Mesenchymal stem cell (in vitro differentiated cells and primary cell): Measurements from ENCODE around the gene NAV2.

Source experiments
- DNase-seq: peaks from one replicate; pipeline ENCODE4 v3.0.0-alpha.2; 2013
- H2AFZ ChIP-seq: one replicate; pipeline ENCODE4 v1.6.1; 2013; ENCODE audit warnings: low read depth, mild to moderate bottlenecking, control low read depth, inconsistent platforms, low read length, moderate library complexity
- H2AK5ac ChIP-seq: 2 replicates; pipeline ENCODE4 v1.6.1; 2013; ENCODE audit warnings: low read length, moderate library complexity, mild to moderate bottlenecking, inconsistent platforms; ENCODE audit not compliant: severe bottlenecking
- H2BK120ac ChIP-seq: one replicate; pipeline ENCODE4 v1.6.1; 2013; ENCODE audit warnings: low read depth, mild to moderate bottlenecking, inconsistent platforms, low read length, moderate library complexity
- H2BK12ac ChIP-seq, 2 experiments: one replicate each; pipeline ENCODE4 v1.6.1; 2013; ENCODE audit warnings: inconsistent platforms in 2 of 2, low read length in 2 of 2, mild to moderate bottlenecking in 2 of 2, moderate library complexity in 2 of 2, control low read depth in 1 of 2
- H2BK15ac ChIP-seq: one replicate; pipeline ENCODE4 v1.6.1; 2013; ENCODE audit warnings: mild to moderate bottlenecking, low read depth, inconsistent platforms; ENCODE audit not compliant: poor library complexity, severe bottlenecking
- H2BK5ac ChIP-seq: 2 replicates; pipeline ENCODE4 v1.6.1; 2013; ENCODE audit warnings: low read depth, mild to moderate bottlenecking, low read length, control low read depth, inconsistent platforms; ENCODE audit not compliant: poor library complexity, severe bottlenecking
- H3K14ac ChIP-seq, 2 experiments: one replicate each; pipeline ENCODE4 v1.6.1; 2013; ENCODE audit warnings: inconsistent platforms in 2 of 2, low read length in 2 of 2, control low read depth in 1 of 2, mild to moderate bottlenecking in 1 of 2, moderate library complexity in 1 of 2
- H3K18ac ChIP-seq, 2 experiments: one replicate each; pipeline ENCODE4 v1.6.1; 2013; ENCODE audit warnings: inconsistent platforms in 2 of 2, low read length in 2 of 2, control low read depth in 1 of 2, low read depth in 1 of 2, mild to moderate bottlenecking in 1 of 2
- H3K23ac ChIP-seq, 2 experiments: one replicate each; pipeline ENCODE4 v1.6.1; 2013; ENCODE audit warnings: inconsistent platforms in 2 of 2, low read length in 2 of 2, mild to moderate bottlenecking in 2 of 2, moderate library complexity in 2 of 2, control low read depth in 1 of 2
- H3K27ac ChIP-seq: 2 replicates; pipeline ENCODE4 v1.5.1; 2013; ENCODE audit warnings: mild to moderate bottlenecking, moderate library complexity, low read length, control low read depth, inconsistent platforms; ENCODE audit not compliant: poor library complexity, severe bottlenecking
- H3K27me3 ChIP-seq, 2 experiments: 2 replicates each; pipeline versions ENCODE4 v1.6.1 to v1.7.0; 2013; ENCODE audit warnings: low read length in 2 of 2, mild to moderate bottlenecking in 2 of 2, moderate library complexity in 2 of 2, control low read depth in 1 of 2, inconsistent platforms in 1 of 2; ENCODE audit not compliant: control insufficient read depth in 1 of 2, insufficient read depth in 1 of 2
- H3K36me3 ChIP-seq, 2 experiments: 2 replicates each; pipeline versions ENCODE4 v1.6.1 to v1.7.0; 2013; ENCODE audit warnings: low read length in 2 of 2, control low read depth in 1 of 2, inconsistent platforms in 1 of 2, low read depth in 1 of 2, mild to moderate bottlenecking in 1 of 2; ENCODE audit not compliant: insufficient read depth in 2 of 2, control insufficient read depth in 1 of 2
- H3K4ac ChIP-seq, 2 experiments: one replicate each; pipeline ENCODE4 v1.6.1; 2013; ENCODE audit warnings: inconsistent platforms in 2 of 2, low read length in 2 of 2, mild to moderate bottlenecking in 2 of 2, moderate library complexity in 2 of 2, control low read depth in 1 of 2, low read depth in 1 of 2
- H3K4me1 ChIP-seq: 2 replicates; pipeline ENCODE4 v1.6.1; 2013; ENCODE audit warnings: low read depth, low read length, control low read depth; ENCODE audit not compliant: control insufficient read depth, insufficient read depth
- H3K4me2 ChIP-seq: 2 replicates; pipeline ENCODE4 v1.6.1; 2013; ENCODE audit warnings: low read length, mild to moderate bottlenecking, inconsistent platforms; ENCODE audit not compliant: poor library complexity, severe bottlenecking
- H3K4me3 ChIP-seq, 2 experiments: 2 replicates each; pipeline versions ENCODE4 v1.5.1 to v1.7.0; 2013; ENCODE audit warnings: low read length in 2 of 2, mild to moderate bottlenecking in 2 of 2, control low read depth in 1 of 2, low read depth in 1 of 2; ENCODE audit not compliant: insufficient read depth in 1 of 2
- H3K79me1 ChIP-seq: replicated peaks from 2 replicates; pipeline ENCODE4 v1.6.1; 2013; ENCODE audit warnings: mild to moderate bottlenecking, control low read depth, low read length, inconsistent platforms; ENCODE audit not compliant: poor library complexity, severe bottlenecking
- H3K9ac ChIP-seq: 2 replicates; pipeline ENCODE4 v1.7.0; 2013; ENCODE audit warnings: mild to moderate bottlenecking, low read length, moderate library complexity
- H3K9me3 ChIP-seq: 2 replicates; pipeline ENCODE4 v1.7.0; 2013; ENCODE audit warnings: mild to moderate bottlenecking, low read length; ENCODE audit not compliant: control insufficient read depth
- H4K8ac ChIP-seq: one replicate; pipeline ENCODE4 v1.6.1; 2013; ENCODE audit warnings: inconsistent platforms, mild to moderate bottlenecking, low read length, moderate library complexity
- H4K91ac ChIP-seq: one replicate; pipeline ENCODE4 v1.6.1; 2013; ENCODE audit warnings: mild to moderate bottlenecking, low read length, inconsistent platforms
- WGBS: methylation state at CpG from one replicate; pipeline ENCODE4 v1.1.7; 2013; ENCODE audit warnings: mixed read lengths; 5-methylcytosine and 5-hydroxymethylcytosine counted together

Gene NAV2

GRCh38 chr11:19881177-19881576 lies 168.5 kb downstream of the NAV2 start:
- Histone ChIP-seq H2AK5ac (no peak overlapping the region), H2BK15ac (no peak overlapping the region)

DNA sequence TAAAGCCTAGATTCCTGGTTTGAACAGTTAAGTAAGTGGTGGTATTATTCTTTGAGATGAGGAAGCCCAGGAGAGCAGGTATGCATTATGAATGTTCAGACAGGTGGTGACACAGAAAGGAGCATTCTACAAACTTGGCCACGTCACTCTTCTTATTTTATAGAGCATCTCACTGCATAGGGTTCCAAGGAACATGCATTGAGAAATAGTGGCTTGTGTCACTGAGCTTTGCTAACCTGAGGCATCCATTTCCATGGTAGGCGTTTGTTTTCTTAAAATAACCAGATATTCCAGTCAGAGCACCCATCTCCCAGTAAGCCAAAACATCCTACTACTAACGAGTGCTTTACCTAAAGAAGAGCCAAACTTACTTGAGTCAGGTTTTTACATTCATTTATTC lies 169.7 kb downstream of the NAV2 start:
- no peak for DNase-seq
- Histone ChIP-seq H4K8ac (no peak overlapping the region), H3K27ac (no peak overlapping the region), H2BK12ac (no peak overlapping the region), H3K4me3 (no peak overlapping the region), H3K4me2 (no peak overlapping the region), H2AFZ (no peak overlapping the region), H3K36me3 (peaks cover 10 to 97% of the 10 kb centered on the region in 2 experiments), H3K14ac (no peak overlapping the region), H3K4me1 (no peaks in the 10 kb centered on the region), H3K27me3 (no peaks in the 10 kb centered on the region), H3K9me3 (no peaks in the 10 kb centered on the region), H2BK5ac (no peak overlapping the region), H3K23ac (no peak overlapping the region), H2AK5ac (no peak overlapping the region), H3K18ac (no peak overlapping the region), H3K4ac (no peak overlapping the region), H3K9ac (no peak overlapping the region), H3K79me1 (peaks cover 9% of the 10 kb centered on the region), H2BK120ac (no peak overlapping the region), H4K91ac (no peak overlapping the region), H2BK15ac (no peak overlapping the region)
- WGBS = 97% methylated on average over 3 of the region's 3 CpGs

More at GRCh38 chr11:19881177-19881576, 168.5 kb downstream of the NAV2 start:
- Histone ChIP-seq H3K27ac (no peak overlapping the region), H4K8ac (no peak overlapping the region), H3K4ac (no peak overlapping the region), H3K18ac (no peak overlapping the region), H2BK120ac (no peak overlapping the region), H2BK12ac (no peak overlapping the region), H3K27me3 (no peaks in the 10 kb centered on the region), H3K9me3 (no peaks in the 10 kb centered on the region), H3K4me1 (no peaks in the 10 kb centered on the region), H3K23ac (no peak overlapping the region), H3K79me1 (peaks cover 9% of the 10 kb centered on the region), H2AFZ (no peak overlapping the region), H3K14ac (no peak overlapping the region), H3K4me2 (no peak overlapping the region), H2BK5ac (no peak overlapping the region), H4K91ac (no peak overlapping the region), H3K9ac (no peak overlapping the region), H3K4me3 (no peak overlapping the region), H3K36me3 (peaks cover 7 to 93% of the 10 kb centered on the region in 2 experiments)
- DNase-seq = no peak

DNA sequence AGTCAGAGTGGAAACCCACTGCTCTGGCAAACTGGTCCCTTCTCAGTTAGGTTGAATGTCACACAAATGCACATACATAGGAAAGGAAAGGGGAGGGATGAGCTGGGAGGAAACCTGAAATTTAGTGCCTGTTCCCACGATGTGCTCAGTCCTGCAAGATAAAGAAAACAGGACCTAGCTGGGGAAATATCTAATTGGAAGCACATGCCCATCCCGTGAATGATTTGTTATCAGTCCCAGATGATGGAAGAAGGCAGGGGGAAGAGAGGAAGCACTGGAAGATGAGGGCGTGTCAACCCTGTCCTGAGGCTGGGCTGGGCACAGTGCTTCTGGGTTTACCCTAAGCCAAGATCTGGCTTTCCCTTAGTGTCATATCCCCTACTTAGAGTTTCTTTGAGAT lies 173.9 kb downstream of the NAV2 start:
- no peaks in the 10 kb centered on the region for H3K27me3 ChIP-seq
- no peak overlapping the region for H3K14ac ChIP-seq
- no peak overlapping the region for H3K18ac ChIP-seq
- H2AFZ ChIP-seq = no peak overlapping the region
- no peak overlapping the region for H2BK12ac ChIP-seq
- H2AK5ac ChIP-seq = peak overlapping the region; percentile 3
- no peak overlapping the region for H2BK15ac ChIP-seq
- no peak overlapping the region for H3K4me3 ChIP-seq
- H3K36me3 ChIP-seq = peaks cover 5 to 97% of the 10 kb centered on the region in 2 experiments
- no peaks in the 10 kb centered on the region for H3K9me3 ChIP-seq
- no peak overlapping the region for H3K4ac ChIP-seq
- no peak for DNase-seq
- H3K27ac ChIP-seq = no peak overlapping the region
- no peak overlapping the region for H3K4me2 ChIP-seq
- peaks cover 6% of the 10 kb centered on the region for H3K4me1 ChIP-seq
- no peak overlapping the region for H4K8ac ChIP-seq
- WGBS = 93% methylated on average over 3 of the region's 3 CpGs
- no peak overlapping the region for H3K23ac ChIP-seq
- H3K79me1 ChIP-seq = peaks cover 3% of the 10 kb centered on the region
- H3K9ac ChIP-seq = no peak overlapping the region
- H4K91ac ChIP-seq = no peak overlapping the region
- no peak overlapping the region for H2BK120ac ChIP-seq
- H2BK5ac ChIP-seq = no peak overlapping the region

DNA sequence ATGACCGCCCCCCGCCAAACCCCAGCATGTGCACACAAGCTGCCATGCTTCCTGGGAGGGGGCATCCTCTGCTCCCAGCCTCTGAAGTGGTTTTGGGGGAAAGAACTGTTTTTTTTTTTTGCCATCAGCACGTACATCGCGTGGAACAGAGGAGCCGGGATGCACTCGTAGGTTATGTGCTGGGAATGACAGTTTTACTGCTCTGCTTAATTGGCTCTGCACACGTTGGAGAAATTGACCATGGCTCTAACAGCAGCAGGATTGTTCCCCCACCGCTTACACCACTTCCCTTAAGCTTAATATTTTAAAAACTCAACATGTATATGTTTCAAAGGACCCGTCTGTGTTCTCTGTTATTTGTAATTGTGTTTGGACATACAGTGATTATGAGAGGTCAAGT lies 175.2 kb downstream of the NAV2 start:
- H3K79me1 ChIP-seq = peaks cover 5% of the 10 kb centered on the region
- H4K8ac ChIP-seq = no peak overlapping the region
- H3K23ac ChIP-seq = no peak overlapping the region
- peak overlapping the region; percentile 44 for H2AK5ac ChIP-seq
- no peak overlapping the region for H2BK120ac ChIP-seq
- H3K27me3 ChIP-seq = no peaks in the 10 kb centered on the region
- no peak overlapping the region for H3K4me2 ChIP-seq
- H3K18ac ChIP-seq = no peak overlapping the region
- 65% methylated on average over 8 of the region's 10 CpGs for WGBS
- no peak overlapping the region for H3K4me3 ChIP-seq
- no peak overlapping the region for H3K9ac ChIP-seq
- DNase-seq = no peak
- no peak overlapping the region for H3K4ac ChIP-seq
- H3K27ac ChIP-seq = no peak overlapping the region
- H2BK15ac ChIP-seq = no peak overlapping the region
- H3K9me3 ChIP-seq = no peaks in the 10 kb centered on the region
- peaks cover 9 to 97% of the 10 kb centered on the region in 2 experiments for H3K36me3 ChIP-seq
- H4K91ac ChIP-seq = no peak overlapping the region
- peak overlapping the region; percentile 11 for H2BK5ac ChIP-seq
- H2AFZ ChIP-seq = no peak overlapping the region
- H2BK12ac ChIP-seq = no peak overlapping the region
- H3K14ac ChIP-seq = no peak overlapping the region
- peaks cover 9% of the 10 kb centered on the region for H3K4me1 ChIP-seq
